Activated naive CD8-positive, alpha-beta T cell treated with anti-CD3 and anti-CD28 coated beads, Interleukin-2, amount 50 U/mL, for 16 hours (primary cell): ENCODE results near the gene C3.

Experiments
- DNase-seq: peaks from one replicate; pipeline ENCODE4 v3.0.0-alpha.2; 2020; ENCODE audit warnings: low read depth, low spot score

The C3 gene

DNA sequence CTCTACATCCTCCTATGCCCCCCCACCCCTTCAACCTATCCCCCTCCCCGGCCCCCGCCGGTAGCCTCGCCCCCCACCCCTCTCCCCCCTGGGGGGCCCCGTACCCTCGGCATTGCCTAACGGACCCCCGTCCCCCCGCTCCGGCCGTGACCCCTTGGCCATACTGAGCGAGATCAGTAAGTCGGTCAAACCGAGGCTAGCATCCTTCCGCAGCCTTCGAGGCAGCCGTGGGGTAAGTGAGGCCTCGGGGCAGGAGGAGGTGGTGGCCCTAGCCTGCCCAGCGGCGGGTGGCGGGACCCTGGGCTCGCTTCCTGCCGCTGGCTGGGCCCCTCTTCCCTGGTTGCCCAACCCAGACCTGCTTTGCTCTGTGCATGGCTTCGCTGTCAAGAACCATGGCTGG lies 25.5 kb upstream of the C3 start:
- DNase-seq, result no peak

DNA sequence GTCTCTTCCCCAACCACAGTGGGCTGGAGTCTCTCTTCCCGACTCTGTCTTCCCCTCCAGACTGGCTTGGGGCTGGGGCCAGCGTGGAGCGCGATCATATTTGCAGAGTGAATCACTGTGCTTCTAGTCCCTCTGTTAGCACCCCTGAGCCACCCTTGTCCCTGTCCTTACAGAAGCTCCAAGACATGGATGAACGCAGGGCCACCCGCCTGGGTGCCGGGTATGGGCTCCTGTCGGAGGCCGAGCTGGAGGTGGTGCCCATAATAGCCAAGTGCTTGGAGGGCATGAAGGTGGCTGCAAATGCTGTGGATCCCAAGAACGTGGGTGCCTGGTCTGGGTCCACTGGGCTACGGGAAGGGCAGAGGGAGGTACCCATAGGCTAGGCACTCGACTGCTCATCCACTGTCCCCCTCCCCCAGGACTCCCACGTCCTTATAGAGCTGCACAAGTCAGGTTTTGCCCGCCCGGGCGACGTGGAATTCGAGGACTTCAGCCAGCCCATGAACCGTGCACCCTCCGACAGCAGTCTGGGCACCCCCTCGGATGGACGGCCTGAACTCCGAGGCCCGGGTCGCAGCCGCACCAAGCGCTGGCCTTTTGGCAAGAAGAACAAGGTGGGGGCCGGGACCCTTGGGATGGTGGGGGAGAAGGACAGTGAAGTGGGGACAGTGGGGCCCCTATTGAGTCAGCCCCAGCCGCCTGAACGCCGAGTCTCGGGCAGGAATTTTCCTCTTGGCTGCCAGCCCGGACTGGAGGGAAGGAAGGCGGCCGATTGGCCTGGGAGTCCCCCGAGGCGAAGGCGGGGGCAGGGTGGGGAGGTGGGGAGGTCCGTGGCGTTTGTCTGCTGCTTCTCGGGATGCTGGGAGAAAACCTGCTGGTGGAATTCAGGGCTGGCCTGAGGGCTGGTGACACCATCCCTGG lies 24.2 kb upstream of the C3 start:
- DNase-seq, result no peak

DNA sequence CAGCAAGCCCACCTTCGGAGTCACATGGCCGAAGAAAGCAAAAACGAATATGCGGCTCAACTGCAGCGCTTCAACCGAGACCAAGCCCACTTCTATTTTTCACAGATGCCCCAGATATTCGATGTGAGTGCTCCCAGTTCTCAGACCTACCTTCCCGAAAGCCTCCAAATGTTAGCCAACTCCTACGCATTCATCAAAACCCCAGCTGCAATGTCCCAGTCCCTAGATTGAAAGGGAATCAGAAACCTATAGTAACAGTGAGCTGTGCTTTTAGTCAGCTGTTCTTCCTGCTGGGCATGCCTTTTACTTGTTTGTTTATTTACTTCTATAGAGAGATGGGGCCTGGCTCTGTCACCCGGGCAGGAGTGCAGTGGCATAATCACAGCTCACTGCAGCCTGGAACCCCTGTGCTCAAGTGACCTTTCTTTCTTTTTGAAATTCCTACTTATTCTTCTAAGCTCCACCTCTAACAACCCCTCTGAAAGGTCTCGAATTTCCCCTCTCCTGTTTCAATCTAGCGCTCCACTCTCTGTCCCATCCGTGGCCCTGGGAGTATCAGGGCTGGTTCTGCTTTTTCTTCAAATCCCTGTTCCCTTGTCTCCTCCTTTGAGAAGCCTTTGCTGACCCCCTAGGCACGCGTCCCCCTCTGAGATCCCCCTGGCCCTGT lies 23.4 kb upstream of the C3 start:
- DNase-seq, result no peak

- no peak for DNase-seq
These were observed 22.6 kb upstream of the C3 start for GRCh38 chr19:6743066-6743465.

DNA sequence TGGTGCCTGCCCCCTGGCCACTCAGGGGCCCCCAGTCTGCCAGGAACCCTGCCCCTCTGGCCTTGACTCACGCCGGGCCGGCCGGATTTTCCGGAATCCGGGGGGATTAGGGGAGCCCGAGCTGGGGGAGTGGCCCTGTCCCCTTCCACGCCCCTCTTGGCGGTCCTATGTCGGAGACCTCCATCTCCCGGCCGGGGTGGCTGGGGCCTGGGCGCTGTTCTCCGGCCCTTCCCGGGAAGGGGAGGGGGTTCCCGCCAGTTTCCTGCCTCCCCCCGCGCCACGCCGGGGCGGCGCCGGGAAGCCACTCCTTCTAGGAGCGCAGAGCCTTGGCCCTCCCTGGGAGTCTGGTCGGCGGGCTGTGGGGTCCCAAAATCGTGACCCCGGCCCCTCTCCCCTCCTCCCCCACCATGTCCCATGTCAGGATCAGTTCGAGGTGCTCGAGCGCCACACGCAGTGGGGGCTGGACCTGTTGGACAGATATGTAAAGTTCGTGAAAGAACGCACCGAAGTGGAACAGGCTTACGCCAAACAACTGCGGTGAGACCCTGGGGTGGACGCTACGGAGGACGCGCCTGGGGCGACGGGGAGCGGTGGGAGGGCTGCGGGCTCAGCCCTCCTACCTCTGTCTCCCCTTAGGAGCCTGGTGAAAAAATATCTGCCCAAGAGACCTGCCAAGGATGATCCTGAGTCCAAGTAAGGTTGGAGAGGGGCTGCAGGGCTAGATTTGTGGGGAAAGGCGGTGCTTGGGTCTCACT lies 20.3 kb upstream of the C3 start:
- no peak for DNase-seq

- no peak for DNase-seq
These were observed 19.6 kb upstream of the C3 start for GRCh38 chr19:6739883-6740588.

- DNase-seq, result peak; percentile 52
These were observed 19.0 kb upstream of the C3 start, which contains the start of gene TRIP10 for GRCh38 chr19:6739390-6739882. Gene TRIP10, plus strand, starts transcription at chr19:6739680. Its CDS starts 82 bp downstream, at chr19:6739762.

DNA sequence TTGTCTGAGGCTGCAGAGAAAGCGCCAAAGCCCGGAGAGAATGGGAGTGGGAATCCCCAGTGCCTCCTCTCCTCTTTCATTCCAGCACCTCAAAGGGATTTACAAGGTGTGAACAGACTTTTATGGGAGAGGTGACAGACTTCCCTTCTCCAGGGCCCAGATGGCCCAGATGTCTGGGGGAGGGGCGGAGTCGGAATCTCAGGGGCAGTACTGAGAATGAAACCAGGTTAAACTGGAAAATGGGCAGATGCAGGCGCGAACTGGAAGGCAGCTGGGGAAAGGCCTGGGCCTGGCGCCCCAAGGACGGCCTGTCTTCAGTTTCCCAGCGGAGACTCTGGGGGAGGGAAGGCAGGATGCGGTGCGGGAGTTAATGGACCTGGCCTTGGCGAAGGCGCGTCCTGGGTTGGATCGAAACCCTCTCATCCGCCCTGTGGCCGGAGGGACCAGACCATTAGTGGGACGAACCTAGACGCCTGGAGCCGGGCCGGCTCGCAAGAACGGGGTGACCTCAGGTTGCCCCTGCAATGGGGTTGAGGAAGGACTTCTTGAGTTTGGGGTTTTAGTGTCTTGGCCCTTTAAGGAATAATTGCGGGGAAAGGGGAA lies 18.4 kb upstream of the C3 start:
- no peak for DNase-seq

- DNase-seq, result peak; percentile 38
These were observed 17.7 kb upstream of the C3 start for GRCh38 chr19:6737873-6738786.

DNA sequence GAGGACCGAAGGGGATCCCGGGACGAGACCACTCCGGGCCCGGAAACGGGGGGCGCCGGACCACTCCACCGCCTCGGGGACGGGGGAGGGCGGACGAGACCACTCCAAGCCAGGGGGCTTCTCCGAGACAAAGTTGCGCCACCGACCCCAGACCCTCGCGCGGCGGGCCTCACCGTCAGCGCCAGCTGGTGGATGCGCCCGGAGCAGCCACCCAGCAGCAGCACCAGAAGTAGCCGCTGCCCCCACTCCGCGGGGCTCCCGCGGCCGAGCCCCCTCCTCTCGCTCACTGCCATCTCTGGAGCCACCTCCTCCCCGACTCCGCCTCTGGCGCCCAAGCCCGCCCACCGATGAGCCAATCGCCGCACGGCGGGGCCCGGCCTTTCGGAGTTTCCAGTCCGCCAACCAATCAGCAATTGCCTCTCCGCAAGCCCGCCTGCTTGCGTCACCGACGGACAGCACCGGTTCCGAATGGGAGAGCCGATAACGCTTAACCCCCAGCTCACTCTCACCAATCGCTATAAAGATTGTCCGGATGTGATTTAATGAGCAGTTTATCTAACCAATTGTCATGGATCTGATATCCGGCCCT lies 16.9 kb upstream of the C3 start, which contains the start of gene GPR108:
TSS of gene GPR108 (minus strand) at position 297 of the 589 bp plus-strand sequence. CDS start at position 293, 4 bp downstream.
- peak; percentile 98 for DNase-seq

DNA sequence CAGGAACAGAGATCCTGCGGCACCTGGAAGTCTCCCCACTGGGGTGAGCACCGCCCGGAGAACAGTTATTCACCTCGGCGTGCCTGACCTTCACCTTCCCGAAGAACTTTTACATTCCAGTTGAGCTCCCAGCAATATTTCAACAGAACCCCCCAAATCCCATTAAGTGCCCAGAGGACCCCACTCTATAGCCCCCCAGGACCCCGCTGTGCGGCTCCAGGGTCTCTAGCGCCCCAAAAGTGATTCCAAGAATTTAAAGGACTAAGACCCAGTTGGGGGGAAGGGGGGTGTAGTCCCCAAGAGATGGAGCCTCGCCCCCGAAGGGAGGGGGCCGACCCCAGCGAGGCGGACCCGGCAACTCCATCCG lies 16.4 kb upstream of the C3 start:
- DNase-seq, result no peak

DNA sequence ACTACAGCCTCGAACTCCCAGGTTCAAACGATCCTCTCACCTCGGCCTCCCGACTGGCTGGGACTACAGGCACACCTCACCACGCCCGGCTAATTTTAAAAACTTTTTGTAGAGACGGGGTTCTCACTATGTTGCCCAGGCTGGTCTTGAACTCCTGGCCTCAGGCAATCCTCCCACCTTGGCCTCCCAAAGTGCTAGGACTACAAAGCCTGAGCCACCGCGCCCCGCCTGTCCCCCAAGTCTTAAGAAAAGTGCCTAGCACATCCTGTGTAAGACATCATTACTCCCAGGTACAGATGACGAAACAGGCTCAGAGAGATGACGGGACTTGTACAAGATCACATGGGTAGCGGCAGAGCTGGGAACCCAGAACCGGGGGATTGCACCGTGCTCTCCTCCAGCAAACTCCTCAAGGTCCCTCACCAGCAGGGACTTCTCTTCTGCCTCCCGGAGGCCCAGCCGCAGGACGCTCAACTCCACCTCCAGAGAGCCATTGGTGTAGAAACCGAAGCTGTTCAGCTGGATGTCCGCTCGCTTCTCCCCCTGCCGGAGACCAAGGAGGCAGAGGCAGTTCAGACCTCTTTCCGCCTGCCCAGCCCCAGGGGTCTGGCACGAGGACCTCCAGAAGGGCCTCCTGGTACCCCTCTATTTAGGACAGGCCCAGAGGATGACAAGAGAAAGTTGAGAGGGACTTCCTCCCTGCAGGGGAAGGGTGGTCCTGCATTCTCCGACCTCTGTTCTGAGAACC lies 15.9 kb upstream of the C3 start:
- peak; percentile 28 for DNase-seq

GRCh38 chr19:6735181-6735911 lies 14.9 kb upstream of the C3 start:
- no peak for DNase-seq

- DNase-seq, result no peak
These were observed 13.7 kb upstream of the C3 start for GRCh38 chr19:6734096-6734696.

DNA sequence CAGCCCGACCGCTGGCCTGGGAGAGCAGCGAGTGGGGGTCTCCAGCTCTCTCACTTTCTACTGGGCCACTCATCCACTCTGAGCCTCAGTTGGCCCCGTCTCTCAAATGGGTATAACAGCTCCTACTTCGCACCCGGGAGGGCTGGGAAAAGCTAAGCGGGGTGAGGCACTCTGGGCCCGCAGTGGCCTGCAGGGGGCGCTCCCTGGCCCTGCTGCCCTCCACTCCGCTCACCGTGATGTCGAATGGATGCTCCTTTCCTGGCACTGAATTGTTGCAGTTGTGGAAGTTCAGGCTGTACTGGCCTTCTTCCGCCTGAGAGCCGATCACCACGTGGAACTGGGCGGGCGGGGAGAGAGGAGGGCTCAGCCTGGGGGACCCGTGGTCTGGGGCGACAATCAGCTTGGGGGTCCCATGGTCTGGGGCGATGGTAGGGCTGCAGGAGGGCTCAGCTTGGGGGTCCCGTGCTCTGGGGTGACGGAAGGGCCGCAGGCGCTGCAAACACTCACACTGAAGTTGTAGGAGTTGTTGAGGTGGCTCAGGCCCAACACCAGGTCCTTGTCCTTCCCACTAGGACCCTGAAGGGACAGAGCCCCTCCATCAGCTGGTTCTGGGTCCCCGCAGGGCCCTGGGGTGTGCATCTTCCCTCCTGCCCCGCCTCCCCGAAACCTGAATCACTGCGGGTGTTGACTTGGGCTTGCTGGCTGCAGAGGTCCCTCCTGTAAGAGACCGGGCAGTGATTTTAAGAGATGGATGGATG lies 13.1 kb upstream of the C3 start:
- no peak for DNase-seq

- no peak for DNase-seq
These were observed 12.4 kb upstream of the C3 start for GRCh38 chr19:6732803-6733337.

DNA sequence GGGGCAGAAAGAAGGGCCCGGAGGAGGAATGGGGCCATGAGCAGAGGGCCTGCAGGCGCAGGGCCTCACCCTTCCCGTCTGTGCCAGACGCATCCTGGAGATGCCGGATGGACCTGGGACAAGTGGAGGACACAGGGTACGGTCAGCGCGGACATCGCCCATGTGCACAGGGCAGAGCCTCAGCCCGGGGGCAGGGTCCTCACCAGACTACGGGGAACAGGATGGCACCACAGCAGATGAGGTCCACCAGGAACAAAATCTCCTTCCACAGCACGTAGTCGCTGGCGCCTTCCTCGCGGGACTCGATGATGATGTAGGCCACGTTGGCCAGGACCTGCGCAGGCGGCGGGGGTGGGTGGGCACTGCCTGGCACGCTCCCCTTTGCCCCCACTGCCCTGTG lies 11.4 kb upstream of the C3 start:
- no peak for DNase-seq
